ENCODE data around the gene CCR1. TPM values are rescaled to one million over a fixed set of nuclear protein-coding genes. Genes with fewer than 3 reads are reported as not detected.

Gene CCR1
- total RNA-seq, 4 donors from 2014 or later: 0.26 to 2.2 (median 1.0) TPM

- H3K4me1 ChIP-seq: no peaks in the 10 kb centered on the region
These were observed 20.2 kb downstream of the CCR1 start for GRCh38 chr3:46187876-46188275.

GRCh38 chr3:46187341-46187700 lies 20.8 kb downstream of the CCR1 start:
- no peak overlapping the region for H3K4me3 ChIP-seq
- H3K27ac ChIP-seq: no peak overlapping the region
- H3K36me3 ChIP-seq: no peaks in the 10 kb centered on the region
- no peak for DNase-seq (ENCODE audit: low spot score in 2 of 2)
- no peaks in the 10 kb centered on the region for H3K9me3 ChIP-seq
- no peaks in the 10 kb centered on the region for H3K4me1 ChIP-seq
- WGBS: 100% methylated on average over 2 of the region's 2 CpGs
- no peak for TF ChIP-seq POLR2AphosphoS5 (IDR thresholded peaks at IDR 0.05)
- TF ChIP-seq POLR2A (IDR thresholded peaks at IDR 0.05): no peak
- no peak for TF ChIP-seq EP300 (IDR thresholded peaks at IDR 0.05)
- no peak for TF ChIP-seq CTCF (IDR thresholded peaks at IDR 0.05)
- no peaks in the 10 kb centered on the region for H3K27me3 ChIP-seq

More at GRCh38 chr3:46187876-46188275, 20.2 kb downstream of the CCR1 start:
- Histone ChIP-seq H3K4me3 (no peak overlapping the region), H3K36me3 (no peaks in the 10 kb centered on the region), H3K27ac (no peak overlapping the region), H3K27me3 (no peaks in the 10 kb centered on the region), H3K9me3 (no peaks in the 10 kb centered on the region)
- 94% methylated on average over 2 of the region's 2 CpGs for WGBS
- DNase-seq (ENCODE audit: low spot score in 2 of 2): no peak
- no peak for TF ChIP-seq EP300 (IDR thresholded peaks at IDR 0.05)
- TF ChIP-seq POLR2AphosphoS5 (IDR thresholded peaks at IDR 0.05): no peak
- no peak for TF ChIP-seq POLR2A (IDR thresholded peaks at IDR 0.05)
- TF ChIP-seq CTCF (IDR thresholded peaks at IDR 0.05): no peak

GRCh38 chr3:46186471-46187340 lies 21.4 kb downstream of the CCR1 start:
- no peaks in the 10 kb centered on the region for H3K9me3 ChIP-seq
- no peak overlapping the region for H3K27ac ChIP-seq
- H3K36me3 ChIP-seq: no peaks in the 10 kb centered on the region
- H3K27me3 ChIP-seq: no peaks in the 10 kb centered on the region
- 65% methylated on average over 3 of the region's 3 CpGs for WGBS
- no peak overlapping the region for H3K4me3 ChIP-seq
- no peak for DNase-seq (ENCODE audit: low spot score in 2 of 2)
- no peaks in the 10 kb centered on the region for H3K4me1 ChIP-seq
- TF ChIP-seq EP300 (IDR thresholded peaks at IDR 0.05) (no peak), CTCF (IDR thresholded peaks at IDR 0.05) (no peak), POLR2AphosphoS5 (IDR thresholded peaks at IDR 0.05) (no peak), POLR2A (IDR thresholded peaks at IDR 0.05) (no peak)

- no peak for DNase-seq (ENCODE audit: low spot score in 2 of 2)
- no peak for TF ChIP-seq EP300 (IDR thresholded peaks at IDR 0.05)
- TF ChIP-seq CTCF (IDR thresholded peaks at IDR 0.05): no peak
- TF ChIP-seq POLR2A (IDR thresholded peaks at IDR 0.05): no peak
- TF ChIP-seq POLR2AphosphoS5 (IDR thresholded peaks at IDR 0.05): no peak
- 68% methylated on average over 1 of the region's 1 CpG for WGBS
- Histone ChIP-seq H3K27me3 (no peaks in the 10 kb centered on the region), H3K4me3 (no peak overlapping the region), H3K36me3 (no peaks in the 10 kb centered on the region), H3K9me3 (no peaks in the 10 kb centered on the region), H3K27ac (no peak overlapping the region), H3K4me1 (no peaks in the 10 kb centered on the region)
These were observed 23.6 kb downstream of the CCR1 start for GRCh38 chr3:46184469-46184868.

DNA sequence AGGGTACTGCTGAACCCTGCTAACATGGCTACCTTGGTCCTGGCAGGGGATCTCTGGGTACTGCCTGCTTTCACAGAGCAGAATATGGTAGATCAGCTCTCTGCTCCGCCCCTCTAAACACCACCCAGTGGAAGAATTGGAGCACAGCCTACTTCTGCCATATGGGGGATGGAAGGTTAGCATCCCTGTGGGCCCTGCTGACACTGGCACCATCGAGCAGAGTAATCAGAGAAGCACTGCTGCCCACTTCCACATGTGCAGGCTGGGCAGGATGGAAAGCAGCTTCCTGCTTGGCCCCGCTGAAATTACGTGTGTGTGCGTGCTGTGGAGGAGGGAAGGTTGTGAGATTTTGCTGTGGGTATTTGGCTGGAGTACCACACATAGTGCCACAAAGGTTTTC lies 24.8 kb downstream of the CCR1 start:
- Histone ChIP-seq H3K27me3 (no peaks in the 10 kb centered on the region), H3K27ac (no peak overlapping the region), H3K9me3 (no peaks in the 10 kb centered on the region), H3K4me1 (no peaks in the 10 kb centered on the region), H3K36me3 (no peaks in the 10 kb centered on the region), H3K4me3 (no peak overlapping the region)
- no peak for DNase-seq (ENCODE audit: low spot score in 2 of 2)
- WGBS: 66% methylated on average over 5 of the region's 5 CpGs
- TF ChIP-seq POLR2AphosphoS5 (IDR thresholded peaks at IDR 0.05) (no peak), EP300 (IDR thresholded peaks at IDR 0.05) (no peak), POLR2A (IDR thresholded peaks at IDR 0.05) (no peak)

Data from suprapubic skin (tissue), 4 donors.